ENCODE results near the gene NOS3. TPM values are rescaled to one million over a fixed set of nuclear protein-coding genes. Genes with fewer than 3 reads are reported as not detected.

NOS3 gene
- total RNA-seq, 2 donors from 2014 or later = 6.1 to 10.4 TPM

GRCh38 chr7:151053096-151053495 is 62.3 kb downstream of the NOS3 start:
- H3K36me3 ChIP-seq = no peaks in the 10 kb centered on the region
- WGBS = 78% methylated on average over 4 of the region's 4 CpGs
- TF ChIP-seq POLR2AphosphoS5 (IDR thresholded peaks at IDR 0.05) = no peak
- no peak for TF ChIP-seq CTCF (IDR thresholded peaks at IDR 0.05)
- no peak for TF ChIP-seq POLR2A (IDR thresholded peaks at IDR 0.05)
- H3K4me1 ChIP-seq (replicated peaks) = peaks cover 8% of the 10 kb centered on the region
- DNase-seq (ENCODE audit: low spot score) = no peak
- H3K27me3 ChIP-seq (replicated peaks; ENCODE audit: insufficient read depth) = no peaks in the 10 kb centered on the region
- intact Hi-C loops (cut with DNase I) = no loop called here
- H3K27ac ChIP-seq = no peak overlapping the region
- no peaks in the 10 kb centered on the region for H3K9me3 ChIP-seq
- H3K4me3 ChIP-seq = no peak overlapping the region

- Histone ChIP-seq H3K36me3 (no peaks in the 10 kb centered on the region), H3K27ac (no peak overlapping the region), H3K27me3 (replicated peaks; ENCODE audit: insufficient read depth) (no peaks in the 10 kb centered on the region), H3K4me1 (replicated peaks) (peaks cover 12% of the 10 kb centered on the region), H3K4me3 (no peak overlapping the region), H3K9me3 (no peaks in the 10 kb centered on the region)
- no peak for DNase-seq (ENCODE audit: low spot score)
- no peak for TF ChIP-seq POLR2AphosphoS5 (IDR thresholded peaks at IDR 0.05)
- no peak for TF ChIP-seq POLR2A (IDR thresholded peaks at IDR 0.05)
- no peak for TF ChIP-seq CTCF (IDR thresholded peaks at IDR 0.05)
- 97% methylated on average over 8 of the region's 8 CpGs for WGBS
- intact Hi-C loops (cut with DNase I) = no loop called here
Measured at GRCh38 chr7:151053751-151054150, 62.9 kb downstream of the NOS3 start.

- no peak overlapping the region for H3K27ac ChIP-seq
- H3K36me3 ChIP-seq = no peaks in the 10 kb centered on the region
- H3K4me3 ChIP-seq = no peak overlapping the region
- WGBS = 83% methylated on average over 6 of the region's 6 CpGs
- no peak for DNase-seq (ENCODE audit: low spot score)
- H3K27me3 ChIP-seq (replicated peaks; ENCODE audit: insufficient read depth) = no peaks in the 10 kb centered on the region
- no peaks in the 10 kb centered on the region for H3K9me3 ChIP-seq
- intact Hi-C loops (cut with DNase I) = no loop called here
- no peak for TF ChIP-seq POLR2AphosphoS5 (IDR thresholded peaks at IDR 0.05)
- TF ChIP-seq CTCF (IDR thresholded peaks at IDR 0.05) = no peak
- no peak for TF ChIP-seq POLR2A (IDR thresholded peaks at IDR 0.05)
- peaks cover 26% of the 10 kb centered on the region for H3K4me1 ChIP-seq (replicated peaks)
Measured at GRCh38 chr7:151056283-151056665, 65.5 kb downstream of the NOS3 start.

- no peaks in the 10 kb centered on the region for H3K9me3 ChIP-seq
- no peak for DNase-seq (ENCODE audit: low spot score)
- no peak for TF ChIP-seq POLR2AphosphoS5 (IDR thresholded peaks at IDR 0.05)
- no peak for TF ChIP-seq POLR2A (IDR thresholded peaks at IDR 0.05)
- no peak for TF ChIP-seq CTCF (IDR thresholded peaks at IDR 0.05)
- peak overlapping the region; percentile 57 to 59 for H3K4me3 ChIP-seq
- no peak overlapping the region for H3K27ac ChIP-seq
- intact Hi-C loops (cut with DNase I) = no loop called here
- H3K4me1 ChIP-seq (replicated peaks) = peaks cover 29% of the 10 kb centered on the region
- H3K36me3 ChIP-seq = no peaks in the 10 kb centered on the region
- 23% methylated on average over 29 of the region's 29 CpGs for WGBS
- H3K27me3 ChIP-seq (replicated peaks; ENCODE audit: insufficient read depth) = no peaks in the 10 kb centered on the region
Measured at GRCh38 chr7:151056666-151057505, 66.1 kb downstream of the NOS3 start.

GRCh38 chr7:151057506-151057988 is 66.7 kb downstream of the NOS3 start, which contains the start of gene CDK5:
TSS of gene CDK5 (minus strand) at chr7:151057897. CDS start at chr7:151057848, 49 bp downstream.
- intact Hi-C loops (cut with DNase I) = no loop called here
- Histone ChIP-seq H3K4me3 (peak within 1 kb of the TSS; percentile 57 to 59), H3K9me3 (no peaks in the 10 kb centered on the region), H3K36me3 (no peaks in the 10 kb centered on the region), H3K27ac (peak within 1 kb of the TSS; percentile 93 to 97), H3K4me1 (replicated peaks) (peaks cover 29% of the 10 kb centered on the region), H3K27me3 (replicated peaks; ENCODE audit: insufficient read depth) (no peaks in the 10 kb centered on the region)
- under 1% methylated on average over 30 of the region's 30 CpGs for WGBS
- DNase-seq (ENCODE audit: low spot score) = no peak
- no peak for TF ChIP-seq CTCF (IDR thresholded peaks at IDR 0.05)
- no peak for TF ChIP-seq POLR2A (IDR thresholded peaks at IDR 0.05)
- no peak for TF ChIP-seq POLR2AphosphoS5 (IDR thresholded peaks at IDR 0.05)

Data from prostate gland (tissue), 2 donors.